ENCODE results near the gene ARGLU1. TPM values are rescaled to one million over a fixed set of nuclear protein-coding genes. Genes with fewer than 3 reads are reported as not detected.

ARGLU1 gene
- total and polyA plus RNA-seq, 9 of the 15 experiments (the other 6 are each of a cell fraction or from before 2014, with no cell fraction given): 19.3 to 99.9 (median 49.3) TPM

DNA sequence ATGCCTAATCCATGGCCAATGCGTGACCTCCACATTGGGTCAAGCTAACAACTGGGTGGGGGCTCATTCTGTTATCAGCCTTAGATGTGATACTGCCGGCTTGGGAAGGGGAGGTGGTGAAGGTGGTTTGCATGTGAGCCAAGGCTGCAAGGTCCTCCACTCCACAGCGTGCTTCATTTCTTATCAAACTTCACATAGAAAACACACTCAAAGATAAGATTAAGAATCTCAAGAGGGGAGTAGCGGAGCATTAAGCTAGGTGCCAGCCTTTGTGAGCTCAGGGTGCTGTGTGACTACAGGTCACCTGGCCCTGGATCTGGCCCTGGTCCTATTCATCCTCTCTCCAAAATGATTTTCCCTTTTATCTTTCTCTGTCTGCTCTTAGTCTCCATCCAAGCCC, 13.3 kb upstream of the ARGLU1 start:
- H3K27ac ChIP-seq (ENCODE audit: extremely low read depth, low read depth, low read length): no peak overlapping the region
- no peaks in the 10 kb centered on the region for H3K9me1 ChIP-seq (ENCODE audit: control insufficient read depth, insufficient read depth, low read length)
- 0% methylated on average over 4 of the region's 4 CpGs for WGBS (ENCODE audit: insufficient coverage, low coverage, missing lambda C conversion rate)
- no peaks in the 10 kb centered on the region; a peak in 1 of 5 replicates for H3K4me1 ChIP-seq (replicated peaks in 1 of 2; ENCODE audit: control insufficient read depth in 2 of 2, insufficient read depth in 2 of 2, low read length in 2 of 2)
- BruUV-seq (replicated peaks): no TSS peak
- H3K27me3 ChIP-seq (ENCODE audit: control insufficient read depth in 2 of 2, insufficient read depth in 2 of 2, low read length in 2 of 2): no peaks in the 10 kb centered on the region
- H3K9me3 ChIP-seq (replicated peaks; ENCODE audit: control insufficient read depth, insufficient read depth, low read depth, low read length): no peaks in the 10 kb centered on the region
- in situ Hi-C loops (cut with MboI) (no loop called here), intact Hi-C loops (cut with micrococcal nuclease) (no loop called here)
- ChIA-PET CTCF (ENCODE audit: low intra/inter-chr PET ratio) (no interaction called here), POLR2A (no interaction called here)
- no peak overlapping the region for H3K4me2 ChIP-seq (ENCODE audit: insufficient read depth, low read length)
- FAIRE-seq: no peak
- H4K20me1 ChIP-seq (replicated peaks; ENCODE audit: control insufficient read depth, insufficient read depth, low read length): no peaks in the 10 kb centered on the region
- TF ChIP-seq TCF3 (CRISPR knock-in tag; IDR thresholded peaks at IDR 0.05) (no peak), NBN (IDR thresholded peaks at IDR 0.05; ENCODE audit: low read depth) (no peak), CBX8 (IDR thresholded peaks at IDR 0.05; ENCODE audit: borderline replicate concordance, extremely low read depth, low read depth, low read length, poor library complexity, severe bottlenecking) (no peak), RBM14 (IDR thresholded peaks at IDR 0.05; ENCODE audit: borderline replicate concordance, insufficient read depth, low read depth, low read length) (no peak), HDAC3 (IDR thresholded peaks at IDR 0.05; ENCODE audit: borderline replicate concordance, partially characterized antibody) (no peak), SMARCC2 (IDR thresholded peaks at IDR 0.05; ENCODE audit: low read depth) (no peak), ESRRB (CRISPR knock-in tag; IDR thresholded peaks at IDR 0.05; ENCODE audit: borderline replicate concordance) (no peak), ZMIZ1 (IDR thresholded peaks at IDR 0.05; ENCODE audit: low read depth in 2 of 2, low read length in 2 of 2) (no peak), NFE2 (IDR thresholded peaks at IDR 0.05; ENCODE audit: low read depth) (no peak), CHD4 (IDR thresholded peaks at IDR 0.05; ENCODE audit: insufficient read depth, insufficient replicate concordance, low read depth, low read length, poor library complexity, severe bottlenecking) (no peak), PRMT5 (CRISPR knock-in tag; IDR thresholded peaks at IDR 0.05) (no peak), ZNF23 (CRISPR knock-in tag; IDR thresholded peaks at IDR 0.05) (no peak)
- TF ChIP-seq, protein P1, sequence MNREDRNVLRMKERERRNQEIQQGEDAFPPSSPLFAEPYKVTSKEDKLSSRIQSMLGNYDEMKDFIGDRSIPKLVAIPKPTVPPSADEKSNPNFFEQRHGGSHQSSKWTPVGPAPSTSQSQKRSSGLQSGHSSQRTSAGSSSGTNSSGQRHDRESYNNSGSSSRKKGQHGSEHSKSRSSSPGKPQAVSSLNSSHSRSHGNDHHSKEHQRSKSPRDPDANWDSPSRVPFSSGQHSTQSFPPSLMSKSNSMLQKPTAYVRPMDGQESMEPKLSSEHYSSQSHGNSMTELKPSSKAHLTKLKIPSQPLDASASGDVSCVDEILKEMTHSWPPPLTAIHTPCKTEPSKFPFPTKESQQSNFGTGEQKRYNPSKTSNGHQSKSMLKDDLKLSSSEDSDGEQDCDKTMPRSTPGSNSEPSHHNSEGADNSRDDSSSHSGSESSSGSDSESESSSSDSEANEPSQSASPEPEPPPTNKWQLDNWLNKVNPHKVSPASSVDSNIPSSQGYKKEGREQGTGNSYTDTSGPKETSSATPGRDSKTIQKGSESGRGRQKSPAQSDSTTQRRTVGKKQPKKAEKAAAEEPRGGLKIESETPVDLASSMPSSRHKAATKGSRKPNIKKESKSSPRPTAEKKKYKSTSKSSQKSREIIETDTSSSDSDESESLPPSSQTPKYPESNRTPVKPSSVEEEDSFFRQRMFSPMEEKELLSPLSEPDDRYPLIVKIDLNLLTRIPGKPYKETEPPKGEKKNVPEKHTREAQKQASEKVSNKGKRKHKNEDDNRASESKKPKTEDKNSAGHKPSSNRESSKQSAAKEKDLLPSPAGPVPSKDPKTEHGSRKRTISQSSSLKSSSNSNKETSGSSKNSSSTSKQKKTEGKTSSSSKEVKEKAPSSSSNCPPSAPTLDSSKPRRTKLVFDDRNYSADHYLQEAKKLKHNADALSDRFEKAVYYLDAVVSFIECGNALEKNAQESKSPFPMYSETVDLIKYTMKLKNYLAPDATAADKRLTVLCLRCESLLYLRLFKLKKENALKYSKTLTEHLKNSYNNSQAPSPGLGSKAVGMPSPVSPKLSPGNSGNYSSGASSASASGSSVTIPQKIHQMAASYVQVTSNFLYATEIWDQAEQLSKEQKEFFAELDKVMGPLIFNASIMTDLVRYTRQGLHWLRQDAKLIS (CRISPR knock-in tag; IDR thresholded peaks at IDR 0.05): no peak
- H3K36me3 ChIP-seq (ENCODE audit: control insufficient read depth, insufficient read depth, low read length): no peaks in the 10 kb centered on the region
- no peak for ATAC-seq
- no peak overlapping the region for H3K9ac ChIP-seq (ENCODE audit: insufficient read depth in 1 of 2, low read depth in 2 of 2, low read length in 2 of 2)
- no peak overlapping the region for H3K4me3 ChIP-seq
- no peak for DNase-seq (ENCODE audit: extremely low read depth in 1 of 4, low spot score in 3 of 4)
- H2AFZ ChIP-seq (ENCODE audit: low read depth, low read length): no peak overlapping the region
- H3K79me2 ChIP-seq (ENCODE audit: control insufficient read depth, insufficient read depth, low read length): no peaks in the 10 kb centered on the region
